Stomach (tissue), 4 donors: ENCODE results near the gene PUS10.

ENCODE experiments used
- EP300 ChIP-seq: sonication (generic); formaldehyde crosslinking; IDR thresholded peaks from one replicate; pipeline ENCODE4 v1.6.1; 2017; ENCODE audit warnings: antibody characterized with exemption
- POLR2A ChIP-seq, 4 donors: fragments of 450-650 bp; IDR thresholded peaks; one replicate each; pipeline ENCODE4 v1.6.1; 2016; ENCODE audit warnings: antibody characterized with exemption in 4 of 4, control low read depth in 2 of 4, mild to moderate bottlenecking in 1 of 4, moderate library complexity in 1 of 4
- POLR2AphosphoS5 ChIP-seq, 3 donors: sonication (generic); formaldehyde crosslinking; IDR thresholded peaks; one replicate each; pipeline ENCODE4 v1.6.1; 2016; ENCODE audit warnings: antibody characterized with exemption in 3 of 3
- TF ChIP-seq, protein P1 (sequence below), 7 experiments: fragments of 450-650 bp in 4 of 7; fragments of 200-600 bp in 3 of 7; sonication (generic) in 3 of 7; IDR thresholded peaks; one replicate each; pipeline ENCODE4 v1.5.1; 2016 to 2019; ENCODE audit warnings: antibody characterized with exemption in 7 of 7, control low read depth in 2 of 7, mild to moderate bottlenecking in 1 of 7

DNA sequence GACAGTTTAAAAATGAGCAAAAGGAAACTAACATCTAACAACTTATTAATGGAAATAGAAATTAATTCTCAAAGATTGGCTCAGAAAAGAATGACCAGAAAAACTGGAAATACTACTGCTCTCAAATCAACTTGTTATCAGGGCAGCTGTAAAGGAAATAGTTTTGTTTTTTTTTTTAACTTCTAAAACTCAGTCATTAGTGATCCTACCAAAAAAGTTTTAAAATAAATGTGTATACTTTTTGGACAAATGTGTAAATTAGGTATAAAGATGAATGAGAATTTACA lies 52.6 kb downstream of the PUS10 start:
- TF ChIP-seq POLR2A (IDR thresholded peaks at IDR 0.05) (no peak), POLR2AphosphoS5 (IDR thresholded peaks at IDR 0.05) (no peak), EP300 (no peak)
- TF ChIP-seq, protein P1, sequence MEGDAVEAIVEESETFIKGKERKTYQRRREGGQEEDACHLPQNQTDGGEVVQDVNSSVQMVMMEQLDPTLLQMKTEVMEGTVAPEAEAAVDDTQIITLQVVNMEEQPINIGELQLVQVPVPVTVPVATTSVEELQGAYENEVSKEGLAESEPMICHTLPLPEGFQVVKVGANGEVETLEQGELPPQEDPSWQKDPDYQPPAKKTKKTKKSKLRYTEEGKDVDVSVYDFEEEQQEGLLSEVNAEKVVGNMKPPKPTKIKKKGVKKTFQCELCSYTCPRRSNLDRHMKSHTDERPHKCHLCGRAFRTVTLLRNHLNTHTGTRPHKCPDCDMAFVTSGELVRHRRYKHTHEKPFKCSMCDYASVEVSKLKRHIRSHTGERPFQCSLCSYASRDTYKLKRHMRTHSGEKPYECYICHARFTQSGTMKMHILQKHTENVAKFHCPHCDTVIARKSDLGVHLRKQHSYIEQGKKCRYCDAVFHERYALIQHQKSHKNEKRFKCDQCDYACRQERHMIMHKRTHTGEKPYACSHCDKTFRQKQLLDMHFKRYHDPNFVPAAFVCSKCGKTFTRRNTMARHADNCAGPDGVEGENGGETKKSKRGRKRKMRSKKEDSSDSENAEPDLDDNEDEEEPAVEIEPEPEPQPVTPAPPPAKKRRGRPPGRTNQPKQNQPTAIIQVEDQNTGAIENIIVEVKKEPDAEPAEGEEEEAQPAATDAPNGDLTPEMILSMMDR (IDR thresholded peaks at IDR 0.05): no peak
